Right forelimb (tissue), 1 donor: ENCODE measurements around the gene TFCP2.
"Not testable (repeated sequence)": the region's sequence is repeated elsewhere in the genome, so short reads cannot be mapped to it uniquely, and the experiment has no call there.

Source experiments
- DNase-seq: peaks from one replicate; pipeline ENCODE4 v3.0.0-alpha.2; 2018

The TFCP2 gene, protein sequence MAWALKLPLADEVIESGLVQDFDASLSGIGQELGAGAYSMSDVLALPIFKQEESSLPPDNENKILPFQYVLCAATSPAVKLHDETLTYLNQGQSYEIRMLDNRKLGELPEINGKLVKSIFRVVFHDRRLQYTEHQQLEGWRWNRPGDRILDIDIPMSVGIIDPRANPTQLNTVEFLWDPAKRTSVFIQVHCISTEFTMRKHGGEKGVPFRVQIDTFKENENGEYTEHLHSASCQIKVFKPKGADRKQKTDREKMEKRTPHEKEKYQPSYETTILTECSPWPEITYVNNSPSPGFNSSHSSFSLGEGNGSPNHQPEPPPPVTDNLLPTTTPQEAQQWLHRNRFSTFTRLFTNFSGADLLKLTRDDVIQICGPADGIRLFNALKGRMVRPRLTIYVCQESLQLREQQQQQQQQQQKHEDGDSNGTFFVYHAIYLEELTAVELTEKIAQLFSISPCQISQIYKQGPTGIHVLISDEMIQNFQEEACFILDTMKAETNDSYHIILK

DNA sequence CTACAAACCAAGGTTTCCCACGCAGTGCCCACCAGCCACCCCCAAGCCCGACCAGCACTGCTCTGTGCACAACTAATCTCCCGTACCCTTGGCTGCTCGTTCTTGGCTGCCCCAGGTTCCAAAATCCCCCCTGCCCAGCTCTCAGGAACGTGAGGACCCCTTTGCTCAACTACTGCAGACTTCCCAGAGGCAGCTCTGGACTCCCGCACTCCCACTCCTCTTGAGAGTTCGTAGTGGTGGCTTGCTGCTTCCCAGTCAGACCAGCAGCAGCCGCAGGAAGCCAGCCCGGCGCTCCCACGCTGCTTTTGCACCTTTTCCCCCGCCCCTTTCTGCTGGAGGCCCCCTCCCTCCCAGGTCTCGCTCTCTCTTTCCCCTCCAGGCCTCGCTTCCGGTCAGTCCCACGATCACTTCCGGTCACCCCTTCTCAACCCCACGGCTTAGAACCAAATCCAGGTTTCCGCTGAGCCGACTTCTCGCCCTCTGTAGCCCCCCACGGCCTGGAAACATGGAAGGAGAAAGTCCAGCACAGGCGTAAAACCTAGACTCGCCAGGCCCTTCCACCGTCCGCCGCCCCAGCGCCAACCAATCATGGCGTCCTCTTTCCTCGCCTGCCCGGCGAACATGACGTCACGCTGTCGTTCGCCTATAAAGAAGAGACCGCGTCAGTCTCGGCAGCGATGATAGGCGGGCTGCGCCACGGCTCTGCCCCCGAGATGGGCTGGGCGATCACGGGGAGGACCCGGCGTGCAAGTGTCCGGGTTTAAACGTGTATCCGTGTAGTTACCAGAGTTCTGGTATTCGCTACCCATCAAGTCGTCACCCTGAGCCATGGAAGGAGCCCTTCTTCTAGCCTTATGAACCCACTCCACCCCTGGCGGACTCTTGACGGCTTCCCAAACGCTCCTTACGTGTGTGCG is at the start of gene TFCP2:
TFCP2 (minus strand) TSS at position 621 of the 917 bp plus-strand sequence. CDS start 713 bp downstream, outside the sequence.
- DNase-seq: peak; percentile 97

DNA sequence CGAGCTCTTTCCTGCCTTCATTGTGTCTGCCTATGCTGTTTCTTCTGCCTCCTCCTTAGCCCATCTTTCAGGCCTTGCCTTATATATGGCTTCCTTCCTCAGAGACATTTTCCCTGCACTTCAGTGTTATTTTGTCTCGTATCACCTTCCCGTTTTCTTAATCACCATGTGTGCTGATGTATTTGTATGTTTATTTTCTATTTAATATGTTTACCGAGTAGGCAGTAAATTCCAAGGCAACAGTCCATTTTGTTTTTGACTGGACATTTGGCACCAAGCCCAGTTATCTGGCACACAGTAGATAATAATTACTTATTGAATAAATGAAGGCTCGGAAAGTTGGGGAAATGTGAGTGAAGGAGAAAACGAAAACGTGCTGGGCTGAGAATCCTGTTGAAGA is 49.5 kb upstream of the TFCP2 start:
- no peak for DNase-seq

DNA sequence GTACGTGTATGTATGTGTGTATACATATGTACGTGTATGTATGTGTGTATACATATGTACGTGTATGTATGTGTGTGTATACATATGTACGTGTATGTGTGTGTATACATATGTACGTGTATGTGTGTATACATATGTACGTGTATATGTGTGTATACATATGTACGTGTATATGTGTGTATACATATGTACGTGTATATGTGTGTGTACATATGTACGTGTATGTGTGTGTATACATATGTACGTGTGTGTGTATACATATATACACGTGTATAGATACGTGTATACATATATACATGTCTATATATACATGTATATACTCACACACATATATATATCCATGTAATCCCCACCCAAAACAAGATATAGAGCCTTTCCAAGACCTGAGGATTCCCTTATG is 46.9 kb upstream of the TFCP2 start:
- DNase-seq: not testable (repeated sequence)

DNA sequence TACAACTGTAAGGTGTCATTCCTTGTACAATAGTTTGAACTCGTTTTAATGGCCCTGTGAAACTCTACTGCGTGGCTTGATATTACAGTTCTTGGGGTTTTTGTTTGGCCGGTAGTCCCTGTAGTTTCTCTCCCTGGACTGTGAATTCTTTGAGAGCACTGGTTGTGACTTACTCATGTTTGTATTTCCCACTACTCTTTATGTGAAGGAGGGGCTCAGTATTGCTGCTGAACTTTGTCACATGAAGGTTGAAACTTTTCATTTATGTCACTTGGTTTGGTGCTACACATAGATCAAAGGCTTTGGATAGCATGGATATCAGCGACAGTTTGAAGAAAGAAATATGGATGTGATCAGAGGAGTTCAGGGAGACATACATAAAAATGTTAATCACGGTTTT is 46.4 kb upstream of the TFCP2 start:
- DNase-seq: no peak

DNA sequence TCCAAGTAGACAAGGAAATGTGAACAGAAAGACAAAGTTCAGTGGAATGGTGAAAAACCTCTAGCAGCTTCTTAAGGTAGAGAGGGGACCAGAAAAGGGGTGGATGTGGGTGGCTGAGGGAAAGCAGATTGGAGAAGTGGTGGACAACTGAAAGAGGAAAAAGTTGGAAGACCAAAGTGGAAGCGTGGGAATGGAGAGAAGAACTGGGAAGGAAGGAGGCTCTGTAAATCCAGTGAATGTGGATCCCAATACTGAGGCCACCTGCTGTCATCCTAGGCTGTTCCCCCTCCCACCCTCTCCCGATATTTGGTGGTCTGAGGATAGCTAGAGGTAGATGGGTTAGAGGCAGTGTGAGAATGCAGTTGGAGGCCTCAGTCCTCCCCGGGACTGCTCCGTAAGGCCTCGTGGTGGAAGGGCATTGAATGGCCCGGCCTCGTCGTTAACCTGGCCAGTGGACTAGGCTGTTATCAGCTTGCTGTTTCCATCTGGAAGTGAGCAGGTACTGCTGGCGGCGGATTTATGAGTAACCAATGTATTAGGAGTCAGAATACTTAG is 45.7 kb upstream of the TFCP2 start:
- no peak for DNase-seq

DNA sequence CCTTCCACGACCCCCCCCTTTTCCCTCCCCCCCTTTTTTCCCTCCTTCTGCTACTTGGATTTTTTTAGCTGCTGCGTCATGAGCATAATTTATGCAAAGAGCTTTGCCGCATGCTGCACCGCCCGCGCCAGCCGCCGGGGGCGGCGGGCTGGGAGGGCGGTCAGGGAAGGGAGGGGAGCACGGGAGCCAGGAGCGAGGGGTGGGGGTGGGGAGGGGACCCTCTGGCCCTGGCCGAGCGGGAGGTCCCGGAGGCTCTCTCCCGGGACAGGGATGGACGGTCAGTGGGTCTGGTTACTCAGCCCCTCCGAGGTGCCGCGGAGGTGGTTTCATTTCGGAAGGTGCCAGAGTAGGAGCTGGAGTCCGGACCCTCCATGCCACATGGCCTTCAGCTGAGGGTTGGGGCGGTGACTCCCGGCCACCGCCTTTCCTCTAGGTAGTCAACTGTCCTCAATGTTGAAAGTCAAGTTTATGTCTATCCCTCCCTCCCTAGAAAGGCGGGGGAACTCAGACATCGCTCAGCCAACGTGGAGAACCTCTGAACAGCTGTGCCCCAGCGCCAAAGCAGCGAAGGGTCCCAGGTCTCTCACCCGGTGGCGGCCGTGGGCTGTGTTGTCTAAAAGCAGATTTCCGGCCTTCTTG is 45.2 kb upstream of the TFCP2 start, which contains the start of gene POU6F1:
POU6F1 (minus strand) TSS at position 95 of the 639 bp plus-strand sequence. CDS start 11,226 bp downstream, outside the sequence.
- DNase-seq: peak; percentile 88

DNA sequence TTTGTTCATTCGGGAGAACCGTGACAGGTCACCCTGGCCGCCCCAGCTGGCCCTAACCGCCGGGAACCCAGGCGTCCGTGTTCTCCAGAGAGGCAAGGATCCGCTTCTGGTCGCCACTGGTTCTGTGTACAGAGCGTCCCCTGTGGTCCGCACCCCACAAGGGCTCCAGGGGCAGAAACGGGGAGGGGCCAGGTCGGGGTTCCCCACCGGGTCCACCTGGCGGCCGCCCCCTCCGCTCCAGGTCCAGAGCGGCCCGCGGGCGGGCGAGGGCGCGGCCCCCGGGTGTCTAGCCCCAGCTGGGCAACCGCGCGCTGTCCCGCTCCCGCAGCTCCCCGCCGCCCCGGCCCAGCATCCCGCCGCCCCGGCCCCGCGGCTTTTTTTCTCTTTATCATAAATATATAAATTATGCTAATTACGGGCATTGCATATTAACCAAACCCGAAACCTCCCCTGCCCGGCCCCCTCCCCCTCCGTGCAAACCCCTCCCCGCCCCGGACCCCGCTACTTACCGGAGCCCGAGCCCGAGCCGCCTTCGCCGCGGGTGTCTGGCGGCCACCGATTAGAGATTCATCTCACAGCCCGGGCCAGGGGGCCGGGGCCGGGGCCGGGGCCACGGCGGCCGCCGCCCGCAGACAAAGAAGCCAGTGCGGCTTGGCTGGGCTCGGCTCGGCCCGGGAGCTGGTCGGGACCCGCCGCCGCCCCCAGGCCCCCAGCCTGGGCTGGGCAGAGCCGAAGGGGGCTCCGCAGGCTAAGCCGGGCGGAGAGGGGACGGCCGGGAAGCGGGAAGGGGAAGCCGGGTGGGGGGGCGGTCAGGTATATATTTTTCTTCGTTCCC is 44.4 kb upstream of the TFCP2 start:
- DNase-seq: peak; percentile 65

DNA sequence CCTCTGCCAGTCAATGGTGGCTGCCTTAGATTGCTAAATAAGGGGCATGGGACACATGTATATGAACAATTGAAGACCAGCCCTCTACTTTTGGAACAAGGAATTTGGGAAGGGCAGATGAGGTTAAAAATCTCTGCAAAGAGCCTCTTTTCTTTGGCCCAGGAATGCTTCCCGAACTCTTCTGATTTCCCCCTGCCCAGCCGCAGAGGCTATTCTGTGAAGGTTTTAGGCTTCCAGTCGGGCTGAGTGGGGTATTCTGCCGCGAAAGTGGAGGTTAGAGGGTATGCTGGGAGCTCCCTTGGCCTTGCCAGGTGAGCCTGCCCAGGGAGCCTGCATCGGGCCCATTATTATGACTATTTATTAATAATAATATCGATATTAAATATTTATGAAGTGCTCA is 43.7 kb upstream of the TFCP2 start:
- no peak for DNase-seq

DNA sequence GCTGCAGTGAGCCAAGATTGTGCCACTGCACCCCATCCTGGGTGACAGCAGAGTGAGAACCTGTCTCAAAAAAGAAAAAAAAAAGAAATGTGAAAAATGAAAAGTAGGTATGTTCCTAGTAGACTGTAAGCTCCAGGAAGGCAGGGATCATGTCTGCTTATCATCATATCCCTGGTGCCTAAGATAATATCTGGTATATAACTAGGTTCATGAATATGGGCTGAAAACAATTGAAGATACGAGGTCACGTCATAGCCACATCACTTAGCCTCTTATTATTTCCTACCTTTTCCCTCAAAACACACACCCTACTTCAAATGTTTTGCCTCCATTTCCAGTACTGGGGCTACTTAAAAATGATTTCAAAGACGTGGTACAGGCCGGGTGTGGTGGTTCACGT is 42.0 kb upstream of the TFCP2 start:
- no peak for DNase-seq

DNA sequence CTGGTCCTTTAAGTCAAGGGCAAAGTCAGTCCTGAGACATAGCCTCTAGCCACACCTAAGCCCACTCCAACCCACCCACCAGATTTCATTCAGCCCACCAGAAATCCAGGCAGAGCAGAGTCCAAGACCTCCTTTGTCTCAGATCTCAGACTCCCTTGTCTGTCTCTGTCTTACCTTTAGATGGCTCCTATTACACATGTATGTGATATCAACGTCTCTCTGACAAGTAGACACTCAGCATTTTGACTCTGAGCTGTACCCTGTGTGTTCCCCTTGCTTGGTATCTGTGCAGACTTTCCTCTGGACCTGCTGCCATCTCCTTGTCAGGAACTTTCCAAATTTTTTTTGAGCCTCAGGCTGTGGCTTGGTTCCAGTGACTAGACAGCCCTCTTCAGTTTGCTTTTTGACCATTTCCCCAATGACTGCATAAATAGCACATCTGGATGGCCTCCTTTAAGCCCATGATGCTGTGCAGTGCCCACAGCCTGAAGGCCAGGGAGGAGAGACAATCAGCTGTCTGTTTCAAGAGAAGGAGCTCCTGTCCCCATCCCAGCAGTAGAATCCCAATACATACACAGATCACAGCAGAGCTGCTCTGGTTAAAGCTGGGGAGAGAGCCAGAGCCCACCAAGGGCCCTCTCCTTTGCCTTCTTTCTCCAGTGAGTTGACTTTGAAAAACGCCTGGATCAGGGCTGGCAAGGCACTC is 37.9 kb upstream of the TFCP2 start:
- no peak for DNase-seq

DNA sequence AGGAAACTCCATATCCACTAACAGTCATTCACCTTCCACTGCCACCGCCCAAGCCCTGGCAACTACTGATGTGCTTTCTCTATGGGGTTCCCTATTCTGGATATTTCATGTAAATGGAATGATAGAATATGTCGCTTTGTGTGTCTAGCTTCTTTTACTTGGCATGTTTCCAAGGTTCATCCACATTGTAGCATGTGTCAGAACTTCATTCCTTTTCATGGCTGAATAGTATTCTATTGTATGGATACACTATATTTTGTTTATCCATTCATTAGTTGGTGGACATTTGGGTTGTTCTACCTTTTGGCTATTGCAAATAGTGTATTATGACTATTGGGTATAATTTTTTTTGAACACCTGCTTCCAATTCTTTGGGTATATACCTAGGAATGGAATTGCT is 36.3 kb upstream of the TFCP2 start:
- DNase-seq: no peak

DNA sequence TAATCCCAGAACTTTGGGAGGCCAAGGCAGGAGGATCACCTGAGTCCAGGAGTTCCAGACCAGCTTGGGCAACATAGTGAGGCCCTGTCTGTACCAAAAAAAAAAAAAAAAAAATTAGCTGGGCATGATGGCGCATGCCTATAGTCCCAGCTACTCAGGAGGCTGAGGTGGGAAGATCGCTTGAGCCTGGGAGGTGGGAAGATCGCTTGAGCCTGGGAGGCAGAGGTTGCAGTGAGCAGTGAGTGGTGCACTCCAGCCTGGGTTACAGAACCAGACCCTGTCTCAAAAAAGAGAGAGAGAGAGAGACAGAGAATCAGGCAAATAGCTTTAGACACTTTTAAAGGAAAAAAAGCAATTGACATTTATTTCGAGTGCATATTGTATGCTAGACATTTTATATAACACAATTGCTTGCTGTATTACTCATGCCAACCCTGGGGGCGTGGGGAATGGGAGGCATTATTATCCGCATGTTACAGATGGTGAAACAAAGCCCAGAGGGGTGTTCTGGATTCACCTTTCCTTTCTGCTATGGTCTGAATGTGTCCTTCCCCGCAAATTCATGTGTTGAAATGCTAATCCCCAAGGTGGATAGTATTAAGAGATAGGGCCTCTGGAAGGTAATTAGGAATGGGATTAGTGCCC is 35.2 kb upstream of the TFCP2 start:
- no peak for DNase-seq

DNA sequence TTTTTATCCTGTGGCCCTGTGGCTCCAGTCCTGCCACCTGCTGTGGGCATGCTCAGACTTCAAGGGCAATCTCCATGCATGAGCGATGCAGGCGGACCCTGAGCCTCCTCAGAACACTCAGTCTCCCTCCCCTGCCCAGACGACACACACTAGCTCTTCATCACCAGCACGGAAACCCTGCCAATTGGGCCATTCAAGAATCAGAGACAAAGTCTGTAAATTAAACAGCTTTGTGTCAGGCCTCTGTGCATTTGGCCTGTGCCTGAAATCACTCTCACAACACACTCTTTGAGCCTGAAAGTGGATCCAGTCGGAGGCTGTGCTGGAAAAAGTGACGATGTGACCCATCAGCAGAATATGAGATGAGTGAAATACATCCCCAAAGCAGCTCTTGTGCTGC is 32.4 kb upstream of the TFCP2 start:
- DNase-seq: no peak

DNA sequence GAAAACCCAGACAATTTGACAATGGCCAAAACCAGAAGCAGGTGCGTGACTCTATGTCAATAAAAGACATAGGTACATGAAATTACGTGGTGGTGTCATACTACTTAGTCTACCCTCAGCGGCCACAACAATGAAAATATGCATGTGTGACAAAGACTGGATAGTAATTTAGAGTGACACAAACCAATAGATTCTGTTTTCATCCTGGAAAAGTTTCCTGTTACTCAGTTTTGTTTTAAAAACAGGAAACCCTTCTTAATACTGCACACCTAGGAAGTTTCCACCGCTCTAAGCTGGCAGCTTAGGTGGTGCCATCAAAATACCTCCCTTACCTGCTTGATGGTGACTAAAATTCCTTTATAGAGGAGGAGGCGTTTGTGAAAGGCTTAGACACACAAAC is 29.8 kb upstream of the TFCP2 start:
- DNase-seq: no peak

DNA sequence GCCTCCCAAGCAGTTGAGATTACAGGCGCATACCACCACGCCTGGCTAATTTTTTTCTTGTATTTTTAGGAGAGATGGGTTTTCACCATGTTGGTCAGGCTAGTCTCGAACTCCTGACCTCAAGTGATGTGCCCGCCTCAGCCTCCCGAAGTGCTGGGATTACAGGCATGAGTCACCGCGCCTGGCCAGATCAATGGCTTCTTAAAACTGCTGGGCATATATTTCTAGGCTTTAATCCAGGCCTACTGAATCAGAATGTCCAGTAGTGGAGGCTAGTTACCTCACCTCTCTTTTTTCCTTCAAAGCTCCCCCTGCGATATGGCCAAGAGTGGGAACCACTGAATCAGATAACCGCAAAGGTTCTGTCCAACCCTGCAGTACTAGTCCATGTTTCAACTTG is 27.9 kb upstream of the TFCP2 start:
- DNase-seq: no peak

DNA sequence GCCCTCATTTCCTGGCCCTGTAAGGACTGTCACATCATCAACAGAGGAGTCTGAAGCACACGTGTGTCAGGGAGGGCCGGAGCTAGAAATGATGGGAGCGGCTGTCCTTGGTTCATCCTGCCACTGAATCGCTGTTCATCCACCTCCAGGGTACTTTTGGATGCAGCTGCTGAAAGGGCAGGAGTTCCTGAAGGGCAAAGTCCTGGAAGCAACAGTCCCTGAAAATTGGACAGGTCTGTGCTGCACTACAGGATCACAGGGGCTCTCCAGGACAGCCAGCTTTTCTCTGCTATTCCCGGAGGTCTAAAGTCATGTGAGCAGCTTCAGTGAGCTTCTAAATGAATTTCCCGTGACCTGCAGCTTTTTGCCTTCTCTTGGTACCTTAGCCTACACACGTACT is 27.2 kb upstream of the TFCP2 start:
- DNase-seq: no peak

DNA sequence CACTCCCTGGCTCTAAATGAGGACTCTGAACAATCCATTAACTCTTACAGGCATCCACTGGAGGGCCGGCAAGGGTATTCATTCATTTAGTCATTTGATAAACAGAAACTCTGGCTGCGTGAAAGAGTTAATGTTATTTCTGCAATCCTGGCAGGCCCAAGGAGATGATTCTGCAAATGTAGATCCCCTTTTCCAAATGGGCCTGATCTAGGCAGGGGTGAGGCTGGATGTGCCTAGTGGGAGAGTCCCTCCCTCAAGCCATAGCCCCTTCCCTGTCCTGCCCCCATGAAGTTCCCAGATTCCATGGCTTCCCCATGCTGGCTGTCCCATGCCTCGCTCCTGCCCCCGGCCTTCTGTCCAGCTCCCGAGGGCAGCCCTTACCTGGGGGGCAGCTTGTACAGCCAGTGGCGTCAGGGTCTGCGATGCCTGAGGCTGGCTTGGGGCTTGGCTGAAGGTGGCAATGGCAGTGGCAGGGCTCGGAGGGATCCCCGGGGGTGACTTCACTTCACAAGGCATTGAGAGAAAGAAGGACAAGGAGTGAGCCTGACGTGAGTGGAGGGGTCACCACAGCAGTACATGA is 26.5 kb upstream of the TFCP2 start:
- no peak for DNase-seq

DNA sequence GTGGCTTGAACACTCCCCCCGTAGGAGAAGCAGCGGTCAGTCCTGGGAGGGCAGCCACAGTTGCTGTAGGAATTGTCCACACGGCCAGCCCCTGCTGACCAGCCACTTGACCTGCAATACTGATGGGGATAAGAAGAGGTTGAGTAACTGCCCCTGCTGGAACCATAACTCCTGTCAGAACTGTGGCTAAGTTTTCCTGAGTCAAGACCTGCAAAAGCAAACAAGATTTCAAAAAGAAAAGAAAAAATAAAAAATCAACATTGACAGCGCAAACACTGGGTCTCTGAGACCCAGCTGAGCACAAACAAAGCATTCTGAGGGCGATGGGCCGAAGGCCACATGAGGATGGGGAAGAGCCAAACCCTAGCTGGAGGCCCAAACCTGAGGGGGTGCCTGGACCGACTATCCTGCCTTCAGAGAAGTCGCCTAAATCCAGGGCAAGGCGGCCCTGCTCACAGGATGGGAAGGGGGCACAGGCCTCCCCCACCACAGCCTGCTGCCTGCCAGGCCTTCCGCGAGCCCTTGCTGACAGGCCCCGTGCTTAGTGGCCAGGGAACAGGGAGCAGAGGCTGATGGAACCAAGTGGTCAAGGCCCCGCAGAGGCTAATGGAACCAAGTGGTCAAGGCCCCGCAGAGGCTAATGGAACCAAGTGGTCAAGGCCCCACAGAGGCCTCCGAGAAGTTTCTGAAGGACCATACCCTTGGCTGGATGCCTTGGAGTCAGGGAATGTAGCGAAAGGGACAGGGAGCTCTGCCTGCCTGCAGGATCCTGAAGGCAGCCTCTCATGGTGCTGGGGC is 25.8 kb upstream of the TFCP2 start:
- no peak for DNase-seq
